DMS153 (cell line): ENCODE data around the gene SAFB2.

Experiments used
- DNase-seq: peaks from one replicate; lab custom pipeline; 2025; lab: John Stamatoyannopoulos, UW

SAFB2 gene

GRCh38 chr19:5622465-5623396, at the start of gene SAFB2, which contains the start of gene SAFB:
SAFB2 (minus strand) TSS chr19:5622776; CDS start chr19:5622715, 61 bp downstream.
SAFB (plus strand) TSS chr19:5623083; CDS start chr19:5623206, 123 bp downstream.
- peak; percentile 99 for DNase-seq

- no peak for DNase-seq
These were observed 49.0 kb upstream of the SAFB2 start for GRCh38 chr19:5671600-5671999.

GRCh38 chr19:5669212-5669611, 46.6 kb upstream of the SAFB2 start:
- DNase-seq: no peak

- no peak for DNase-seq
These were observed 45.2 kb upstream of the SAFB2 start for GRCh38 chr19:5667751-5668271.

- no peak for DNase-seq
These were observed 44.5 kb upstream of the SAFB2 start for GRCh38 chr19:5666921-5667610.

- no peak for DNase-seq
These were observed 43.4 kb upstream of the SAFB2 start for GRCh38 chr19:5665781-5666513.

- no peak for DNase-seq
These were observed 41.9 kb upstream of the SAFB2 start for GRCh38 chr19:5664515-5664914.

- DNase-seq: no peak
These were observed 41.3 kb upstream of the SAFB2 start for GRCh38 chr19:5663904-5664303.

- DNase-seq: no peak
These were observed 38.9 kb upstream of the SAFB2 start for GRCh38 chr19:5661483-5661882.

GRCh38 chr19:5655412-5655811, 32.8 kb upstream of the SAFB2 start:
- no peak for DNase-seq

GRCh38 chr19:5654931-5655330, 32.4 kb upstream of the SAFB2 start:
- DNase-seq: no peak

GRCh38 chr19:5652261-5652660, 29.7 kb upstream of the SAFB2 start:
- DNase-seq: no peak

GRCh38 chr19:5651361-5651760, 28.8 kb upstream of the SAFB2 start:
- no peak for DNase-seq

- no peak for DNase-seq
These were observed 25.9 kb upstream of the SAFB2 start for GRCh38 chr19:5648464-5648863.

- no peak for DNase-seq
These were observed 24.1 kb upstream of the SAFB2 start for GRCh38 chr19:5646703-5647102.

- DNase-seq: peak; percentile 68
These were observed 22.8 kb upstream of the SAFB2 start for GRCh38 chr19:5645409-5645808.

GRCh38 chr19:5644037-5644436, 21.5 kb upstream of the SAFB2 start:
- no peak for DNase-seq

GRCh38 chr19:5643060-5643459, 20.5 kb upstream of the SAFB2 start:
- no peak for DNase-seq

GRCh38 chr19:5642204-5642603, 19.6 kb upstream of the SAFB2 start:
- DNase-seq: no peak

- no peak for DNase-seq
These were observed 18.6 kb upstream of the SAFB2 start for GRCh38 chr19:5641171-5641570.

GRCh38 chr19:5637971-5638370, 15.4 kb upstream of the SAFB2 start:
- DNase-seq: no peak

GRCh38 chr19:5635427-5635826, 12.9 kb upstream of the SAFB2 start:
- no peak for DNase-seq
